B cell (primary cell): Measurements from ENCODE around the gene SMCR8. TPM values are rescaled to one million over a fixed set of nuclear protein-coding genes. Genes with fewer than 3 reads are reported as not detected.

Experiments
- ATAC-seq: fragments of 200-7000 bp; cut with Tn5 transposase; one replicate; pipeline ENCODE4 v1.10.0; 2021; ENCODE audit warnings: low read depth, mild to moderate bottlenecking, moderate number of reproducible peaks, moderate library complexity
- CTCF ChIA-PET: fragments of 350-600 bp; sonication (Branson Sonifier 250); formaldehyde crosslinking; loops from one replicate; lab custom pipeline; 2021; ENCODE audit warnings: antibody characterized with exemption, inconsistent platforms; lab: Charles Lee
- POLR2A ChIA-PET: fragments of 350-600 bp; sonication (Branson Sonifier 250); formaldehyde crosslinking; loops from one replicate; lab custom pipeline; 2021; ENCODE audit warnings: antibody characterized with exemption; lab: Charles Lee
- DNase-seq: peaks from one replicate; pipeline ENCODE4 v3.0.0; 2013
- H2AFZ ChIP-seq: 2 replicates; pipeline ENCODE4 v1.6.1; 2012; ENCODE audit warnings: mild to moderate bottlenecking, low read depth, low read length; ENCODE audit not compliant: insufficient read depth, poor library complexity, severe bottlenecking
- H3K27ac ChIP-seq, 2 donors: 1 replicate in 1 of 2; 2 replicates in 1 of 2; pipeline ENCODE4 v1.5.1; 2012 to 2013; ENCODE audit warnings: low read length in 2 of 2, mild to moderate bottlenecking in 2 of 2, moderate library complexity in 1 of 2
- H3K27me3 ChIP-seq, 4 experiments: fragments of 200-600 bp in 1 of 4; sonication (generic) in 1 of 4; replicated peaks in 1 of 4; 1 replicate in 2 of 4; 2 replicates in 2 of 4; pipeline versions ENCODE4 v1.6.1 to v1.7.0; 2013 to 2016; ENCODE audit warnings: low read length in 3 of 4, mild to moderate bottlenecking in 2 of 4, mixed read lengths in 1 of 4, moderate library complexity in 1 of 4; ENCODE audit not compliant: insufficient read depth in 4 of 4, control insufficient read depth in 3 of 4; ENCODE audit errors: control extremely low read depth in 1 of 4
- H3K36me3 ChIP-seq, 2 experiments: replicated peaks in 1 of 2; 1 replicate in 1 of 2; 2 replicates in 1 of 2; pipeline versions ENCODE4 v1.6.1 to v1.7.1; 2013; ENCODE audit warnings: low read length in 1 of 2; ENCODE audit not compliant: insufficient read depth in 2 of 2, control insufficient read depth in 1 of 2; ENCODE audit errors: control extremely low read depth in 1 of 2, extremely low read depth in 1 of 2
- H3K4me1 ChIP-seq, 2 donors: fragments of 200-600 bp in 1 of 2; sonication (generic) in 1 of 2; 1 replicate in 1 of 2; 2 replicates in 1 of 2; pipeline versions ENCODE4 v1.5.1 to v1.6.1; 2013 to 2017; ENCODE audit warnings: low read length in 2 of 2; ENCODE audit not compliant: control insufficient read depth in 2 of 2, insufficient read depth in 2 of 2
- H3K4me2 ChIP-seq: replicated peaks from 2 replicates; pipeline ENCODE3; 2012; ENCODE audit warnings: mild to moderate bottlenecking, low read depth, low read length; ENCODE audit not compliant: poor library complexity, severe bottlenecking
- H3K4me3 ChIP-seq, 5 experiments: fragments of 200-600 bp in 1 of 5; sonication (generic) in 1 of 5; 1 replicate in 3 of 5; 2 replicates in 2 of 5; pipeline versions ENCODE4 v1.5.1 to v1.7.0; 2011 to 2016; ENCODE audit warnings: low read length in 4 of 5, mild to moderate bottlenecking in 4 of 5, low read depth in 2 of 5, control low read depth in 1 of 5, moderate library complexity in 1 of 5; ENCODE audit not compliant: insufficient read depth in 1 of 5; ENCODE audit errors: control extremely low read depth in 1 of 5, extremely low read depth in 1 of 5
- H3K79me2 ChIP-seq: fragments of 200-600 bp; sonication (generic); one replicate; pipeline ENCODE4 v1.6.0; 2016; ENCODE audit warnings: low read length; ENCODE audit not compliant: control insufficient read depth, insufficient read depth
- H3K9ac ChIP-seq: fragments of 200-600 bp; sonication (generic); 2 replicates; pipeline ENCODE4 v1.6.1; 2017; ENCODE audit warnings: mild to moderate bottlenecking, low read length, moderate library complexity
- H3K9me3 ChIP-seq, 3 donors: one replicate each; pipeline versions ENCODE4 v1.6.1 to v1.7.1; 2013; ENCODE audit warnings: low read length in 2 of 3; ENCODE audit not compliant: control insufficient read depth in 2 of 3, insufficient read depth in 1 of 3; ENCODE audit errors: control extremely low read depth in 1 of 3
- H4K20me1 ChIP-seq: 2 replicates; pipeline ENCODE4 v1.6.0; 2012; ENCODE audit warnings: mild to moderate bottlenecking, low read length; ENCODE audit not compliant: insufficient read depth, control insufficient read depth, poor library complexity, severe bottlenecking
- H3K27ac Mint-ChIP-seq: one replicate; pipeline ENCODE4 v1.8.0; 2021; ENCODE audit warnings: mixed read lengths
- H3K27me3 Mint-ChIP-seq: one replicate; pipeline ENCODE4 v1.8.0; 2021; ENCODE audit warnings: mixed read lengths
- H3K4me1 Mint-ChIP-seq: one replicate; pipeline ENCODE4 v1.8.0; 2021; ENCODE audit warnings: mixed read lengths
- H3K4me3 Mint-ChIP-seq: one replicate; pipeline ENCODE4 v1.8.0; 2021; ENCODE audit warnings: mixed read lengths
- H3K9me3 Mint-ChIP-seq: one replicate; pipeline ENCODE4 v1.8.0; 2022; ENCODE audit warnings: mixed read lengths; ENCODE audit not compliant: insufficient read depth
- EZH2 ChIP-seq: IDR thresholded peaks from 2 replicates; pipeline ENCODE4 v1.6.1; 2012; ENCODE audit warnings: borderline replicate concordance, low read depth, mild to moderate bottlenecking, moderate library complexity, low read length; ENCODE audit not compliant: insufficient read depth, poor library complexity, severe bottlenecking
- whole genome bisulfite sequencing: methylation state at CpG from one replicate; pipeline ENCODE4 v1.1.5; 2013; ENCODE audit warnings: missing lambda C conversion rate; ENCODE audit not compliant: insufficient coverage; 5-methylcytosine and 5-hydroxymethylcytosine counted together
- intact Hi-C: fragments of 100-400 bp; cut with micrococcal nuclease; formaldehyde crosslinking; loops from one replicate; pipeline ENCODE4 v1.10.0; 2022
- polyA plus RNA-seq: library from polyadenylated mRNA; depleted of rRNA; stranded (reverse); fragments of >200 nt; gene quantifications from 2 replicates; pipeline ENCODE4 v1.2.3, GENCODE V29; 2012
- total RNA-seq, 2 donors: library from RNA; stranded (reverse); fragments of 120-200 nt in 1 of 2; gene quantifications; 1 replicate in 1 of 2; 2 replicates in 1 of 2; pipeline versions ENCODE4 v1.2.3 to v1.2.4, GENCODE V29; 2013 to 2022
- TF ChIP-seq, protein P1 (sequence below): fragments of 200-600 bp; IDR thresholded peaks from one replicate; pipeline ENCODE4 v1.8.0; 2022; ENCODE audit warnings: antibody characterized with exemption, mild to moderate bottlenecking

The SMCR8 gene
- total and polyA plus RNA-seq, 2 donors (not counting 1 experiment from before 2014, with no cell fraction given) = 16.2 to 48.0 TPM

DNA sequence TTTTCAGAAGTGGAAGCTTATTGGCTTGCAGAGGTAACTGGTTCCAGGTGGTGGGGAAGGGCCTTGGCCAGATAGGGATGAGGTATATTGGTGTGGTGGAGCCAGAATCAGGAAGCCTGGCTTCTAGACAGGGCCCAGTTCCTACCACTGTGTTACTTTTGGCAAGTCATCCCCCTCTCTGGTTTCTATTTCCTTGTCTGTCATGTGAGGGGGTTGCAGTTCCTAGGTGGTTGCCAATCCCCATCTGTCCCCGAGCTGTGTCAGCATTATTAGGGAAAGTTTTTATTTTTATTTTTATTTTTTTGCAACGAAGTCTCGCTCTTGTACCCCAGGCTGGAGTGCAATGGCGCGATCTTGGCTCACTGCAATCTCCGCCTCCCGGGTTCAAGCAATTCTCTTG is 3.0 kb downstream of the SMCR8 start:
- Mint-ChIP-seq H3K27me3 (no peaks in the 10 kb centered on the region), H3K27ac (peak overlapping the region; percentile 10), H3K4me3 (peak overlapping the region; percentile 53), H3K9me3 (no peaks in the 10 kb centered on the region), H3K4me1 (peaks cover 79% of the 10 kb centered on the region)
- ATAC-seq (no peak), DNase-seq (no peak)
- Histone ChIP-seq H3K79me2 (peaks cover 87% of the 10 kb centered on the region), H3K9ac (no peak overlapping the region), H3K27me3 (no peaks in the 10 kb centered on the region), H2AFZ (no peak overlapping the region), H3K4me2 (peak overlapping the region; percentile 31), H3K27ac (no peak overlapping the region), H4K20me1 (peaks cover 72% of the 10 kb centered on the region), H3K36me3 (peaks cover 0 to 56% of the 10 kb centered on the region in 2 experiments), H3K9me3 (peaks cover 0 to 14% (median 0%) of the 10 kb centered on the region in 3 donors), H3K4me1 (peaks cover 47 to 68% of the 10 kb centered on the region in 2 donors), H3K4me3 (no peak overlapping the region)
- ChIA-PET CTCF (no interaction called here), POLR2A (interaction anchor here (0.6 kb wide), 1 partner anchor 23 kb away, joined by 3 read pairs; no protein-coding TSS in a partner anchor)
- intact Hi-C loops = no loop called here
- WGBS = 96% methylated on average over 6 of the region's 7 CpGs
- TF ChIP-seq, protein P1, sequence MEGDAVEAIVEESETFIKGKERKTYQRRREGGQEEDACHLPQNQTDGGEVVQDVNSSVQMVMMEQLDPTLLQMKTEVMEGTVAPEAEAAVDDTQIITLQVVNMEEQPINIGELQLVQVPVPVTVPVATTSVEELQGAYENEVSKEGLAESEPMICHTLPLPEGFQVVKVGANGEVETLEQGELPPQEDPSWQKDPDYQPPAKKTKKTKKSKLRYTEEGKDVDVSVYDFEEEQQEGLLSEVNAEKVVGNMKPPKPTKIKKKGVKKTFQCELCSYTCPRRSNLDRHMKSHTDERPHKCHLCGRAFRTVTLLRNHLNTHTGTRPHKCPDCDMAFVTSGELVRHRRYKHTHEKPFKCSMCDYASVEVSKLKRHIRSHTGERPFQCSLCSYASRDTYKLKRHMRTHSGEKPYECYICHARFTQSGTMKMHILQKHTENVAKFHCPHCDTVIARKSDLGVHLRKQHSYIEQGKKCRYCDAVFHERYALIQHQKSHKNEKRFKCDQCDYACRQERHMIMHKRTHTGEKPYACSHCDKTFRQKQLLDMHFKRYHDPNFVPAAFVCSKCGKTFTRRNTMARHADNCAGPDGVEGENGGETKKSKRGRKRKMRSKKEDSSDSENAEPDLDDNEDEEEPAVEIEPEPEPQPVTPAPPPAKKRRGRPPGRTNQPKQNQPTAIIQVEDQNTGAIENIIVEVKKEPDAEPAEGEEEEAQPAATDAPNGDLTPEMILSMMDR = no peak
- TF ChIP-seq EZH2 = no peak

DNA sequence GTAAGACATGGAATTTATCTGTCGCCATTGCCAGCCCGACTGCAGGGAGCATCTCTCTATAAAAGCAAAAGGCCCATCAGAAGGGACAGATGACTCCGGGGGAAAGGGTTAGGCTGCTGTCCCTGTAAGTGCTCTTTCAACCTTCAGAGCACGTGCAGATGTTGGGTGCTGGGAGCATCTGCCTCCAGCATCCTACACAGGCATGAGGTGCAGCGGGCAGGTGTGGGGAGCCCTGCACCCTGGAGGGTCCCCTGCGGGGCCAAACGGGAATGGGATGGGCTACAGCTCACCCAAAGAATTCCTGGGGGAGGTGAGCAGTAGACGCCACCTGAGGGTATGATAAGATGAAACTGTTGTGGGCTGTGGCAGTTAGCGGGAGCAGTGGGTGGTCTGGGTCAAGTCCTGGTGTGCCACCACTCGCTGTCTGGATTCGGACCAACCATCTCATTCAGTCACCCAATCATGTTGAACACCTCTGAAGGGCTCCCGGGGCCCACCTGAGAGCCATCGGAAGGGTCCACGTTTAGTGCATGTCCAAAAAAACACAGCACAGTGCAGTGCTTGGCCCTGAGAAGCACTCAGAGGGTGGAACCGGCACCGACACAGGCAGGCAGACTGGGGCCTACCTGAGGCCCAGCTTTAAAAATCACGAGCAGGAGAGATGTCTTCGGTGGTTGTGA is 3.8 kb downstream of the SMCR8 start:
- H3K4me1 Mint-ChIP-seq = peaks cover 72% of the 10 kb centered on the region
- Histone ChIP-seq H3K27me3 (no peaks in the 10 kb centered on the region), H3K4me2 (peak overlapping the region; percentile 20), H2AFZ (no peak overlapping the region), H3K4me3 (no peak overlapping the region), H4K20me1 (peaks cover 80% of the 10 kb centered on the region), H3K4me1 (peaks cover 42 to 60% of the 10 kb centered on the region in 2 donors), H3K79me2 (peaks cover 83% of the 10 kb centered on the region), H3K27ac (no peak overlapping the region), H3K9me3 (peaks cover 0 to 14% (median 0%) of the 10 kb centered on the region in 3 donors), H3K9ac (no peak overlapping the region), H3K36me3 (peaks cover 0 to 64% of the 10 kb centered on the region in 2 experiments)
- ATAC-seq = no peak
- DNase-seq = no peak
- peak overlapping the region; percentile 44 for H3K4me3 Mint-ChIP-seq
- intact Hi-C loops = no loop called here
- ChIA-PET POLR2A (interaction anchor here (0.6 kb wide), 1 partner anchor 134 kb away, joined by 3 read pairs; no protein-coding TSS in a partner anchor), CTCF (no interaction called here)
- no peaks in the 10 kb centered on the region for H3K9me3 Mint-ChIP-seq
- TF ChIP-seq, protein P1 = no peak
- TF ChIP-seq EZH2 = no peak
- peak overlapping the region; percentile 26 for H3K27ac Mint-ChIP-seq
- no peaks in the 10 kb centered on the region for H3K27me3 Mint-ChIP-seq
- WGBS = 95% methylated on average over 14 of the region's 18 CpGs
